ENCODE measurements around the gene USF1.
A peak's percentile ranks its signal among the peaks of the same experiment; 100 is the strongest.

Gene USF1

DNA sequence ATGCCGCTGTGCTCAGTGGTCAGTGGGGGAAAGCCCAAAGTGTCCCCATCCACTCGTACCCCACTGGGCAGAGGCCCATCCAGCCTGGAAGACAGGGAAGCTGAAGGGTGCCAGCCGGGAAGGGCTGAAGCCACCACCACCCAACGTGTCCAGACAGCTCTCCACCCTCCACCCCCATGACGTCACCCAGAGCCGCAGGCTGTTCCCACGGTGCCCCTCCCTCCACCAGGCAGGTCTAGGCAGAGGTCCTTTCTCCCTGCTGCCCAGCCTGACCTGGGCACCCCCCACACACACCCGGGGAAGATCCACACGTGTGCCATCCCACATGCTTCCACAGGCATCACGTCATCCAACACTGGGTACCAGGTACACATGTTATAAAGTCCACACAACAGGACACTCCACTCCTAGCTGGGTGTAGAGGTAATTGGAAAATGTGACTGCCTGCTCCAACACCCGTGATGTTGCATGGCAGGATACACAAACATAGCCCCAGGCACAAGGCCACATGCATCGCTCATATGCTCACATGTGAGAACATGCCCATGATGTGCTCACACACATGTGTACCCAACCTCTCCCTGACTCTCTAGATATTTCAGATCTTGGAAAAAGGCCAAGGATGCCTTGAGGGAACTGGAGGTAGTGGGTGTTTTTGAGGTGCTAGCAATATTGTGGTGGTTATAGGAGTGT, 29.0 kb upstream of the USF1 start:
- Histone ChIP-seq H4K8ac (ENCODE audit: low read depth, low read length) (no peak overlapping the region), H4K5ac (ENCODE audit: low read length) (no peak overlapping the region), H2BK120ac (ENCODE audit: low read depth, low read length) (no peak overlapping the region), H3K18ac (ENCODE audit: low read length) (no peak overlapping the region), H3K79me2 (ENCODE audit: control insufficient read depth, insufficient read depth, low read length) (no peaks in the 10 kb centered on the region), H3K4me1 (ENCODE audit: control insufficient read depth, low read depth, low read length) (no peaks in the 10 kb centered on the region), H2BK5ac (ENCODE audit: low read length) (no peak overlapping the region), H3K4me3 (ENCODE audit: low read length) (no peak overlapping the region), H3K79me1 (ENCODE audit: low read length) (no peaks in the 10 kb centered on the region), H2AK5ac (ENCODE audit: low read length) (no peak overlapping the region), H3K4me2 (ENCODE audit: low read length) (no peak overlapping the region), H3K4ac (ENCODE audit: low read depth, low read length) (no peak overlapping the region), H3K23ac (ENCODE audit: low read length) (no peak overlapping the region), H3K27ac (ENCODE audit: low read depth, low read length) (no peak overlapping the region), H3K27me3 (ENCODE audit: insufficient read depth, low read length, poor library complexity) (no peaks in the 10 kb centered on the region), H3K36me3 (ENCODE audit: control insufficient read depth, insufficient read depth, low read length) (no peaks in the 10 kb centered on the region), H3K56ac (ENCODE audit: low read length) (peak overlapping the region; percentile 17), H2BK15ac (replicated peaks; ENCODE audit: low read depth) (no peak overlapping the region), H3K9ac (ENCODE audit: low read length) (no peak overlapping the region)
- WGBS (ENCODE audit: extremely low coverage, insufficient coverage, low lambda C conversion rate), result no CpG with 5 or more reads among the region's 12 CpGs
- no peak for DNase-seq

- H3K27me3 ChIP-seq (ENCODE audit: insufficient read depth, low read length, poor library complexity), result no peaks in the 10 kb centered on the region
- H3K4me1 ChIP-seq (ENCODE audit: control insufficient read depth, low read depth, low read length), result no peaks in the 10 kb centered on the region
- no peak overlapping the region for H3K4me2 ChIP-seq (ENCODE audit: low read length)
- no peak overlapping the region for H3K4me3 ChIP-seq (ENCODE audit: low read length)
- H3K4ac ChIP-seq (ENCODE audit: low read depth, low read length), result no peak overlapping the region
- WGBS (ENCODE audit: extremely low coverage, insufficient coverage, low lambda C conversion rate), result no CpG with 5 or more reads among the region's 7 CpGs
- H4K8ac ChIP-seq (ENCODE audit: low read depth, low read length), result no peak overlapping the region
- no peaks in the 10 kb centered on the region for H3K36me3 ChIP-seq (ENCODE audit: control insufficient read depth, insufficient read depth, low read length)
- no peak for DNase-seq
- no peak overlapping the region for H2BK5ac ChIP-seq (ENCODE audit: low read length)
- no peak overlapping the region for H3K9ac ChIP-seq (ENCODE audit: low read length)
- H2BK120ac ChIP-seq (ENCODE audit: low read depth, low read length), result no peak overlapping the region
- H3K79me2 ChIP-seq (ENCODE audit: control insufficient read depth, insufficient read depth, low read length), result no peaks in the 10 kb centered on the region
- H3K56ac ChIP-seq (ENCODE audit: low read length), result no peak overlapping the region
- no peak overlapping the region for H2AK5ac ChIP-seq (ENCODE audit: low read length)
- H3K27ac ChIP-seq (ENCODE audit: low read depth, low read length), result no peak overlapping the region
- H2BK15ac ChIP-seq (replicated peaks; ENCODE audit: low read depth), result no peak overlapping the region
- H3K23ac ChIP-seq (ENCODE audit: low read length), result no peak overlapping the region
- H3K79me1 ChIP-seq (ENCODE audit: low read length), result no peaks in the 10 kb centered on the region
- H4K5ac ChIP-seq (ENCODE audit: low read length), result no peak overlapping the region
- no peak overlapping the region for H3K18ac ChIP-seq (ENCODE audit: low read length)
Observed at GRCh38 chr1:161073474-161074121, 27.8 kb upstream of the USF1 start.

DNA sequence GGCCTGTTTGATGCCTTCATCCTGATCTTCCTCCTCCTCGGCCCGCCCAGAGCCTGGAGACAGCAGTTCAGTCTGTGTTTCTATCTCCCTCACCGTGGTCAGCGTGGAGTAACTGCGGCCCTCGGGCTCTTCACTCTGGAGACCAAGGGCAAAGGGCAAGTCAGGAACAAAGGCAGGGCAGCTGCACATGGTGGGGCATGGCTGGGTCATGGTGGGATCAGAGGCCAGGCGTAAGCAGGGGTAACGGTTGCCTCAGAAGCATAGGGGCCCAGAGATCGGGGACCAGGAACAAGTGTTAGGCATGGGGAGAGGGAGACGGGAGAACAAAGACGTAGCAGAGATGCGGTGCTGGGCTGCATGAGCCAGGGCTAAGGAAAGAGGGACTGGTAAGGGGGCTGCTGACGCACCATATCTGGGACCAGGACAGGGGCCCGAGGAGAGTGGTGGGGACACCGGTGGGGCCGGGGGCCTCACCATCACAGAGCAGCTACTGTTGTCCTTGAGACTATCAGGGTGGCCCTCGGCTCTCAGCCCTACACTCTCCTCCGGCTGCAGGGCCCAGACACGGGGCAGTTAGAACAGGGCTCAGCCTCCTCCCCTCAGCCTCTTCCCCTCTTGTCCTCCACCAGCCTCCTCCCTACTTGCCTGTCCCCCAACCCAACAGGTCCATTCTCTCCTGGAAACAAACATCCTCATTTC, 27.1 kb upstream of the USF1 start:
- Histone ChIP-seq H2BK5ac (ENCODE audit: low read length) (no peak overlapping the region), H2BK15ac (replicated peaks; ENCODE audit: low read depth) (no peak overlapping the region), H2BK120ac (ENCODE audit: low read depth, low read length) (no peak overlapping the region), H3K4ac (ENCODE audit: low read depth, low read length) (no peak overlapping the region), H3K18ac (ENCODE audit: low read length) (no peak overlapping the region), H3K79me1 (ENCODE audit: low read length) (no peaks in the 10 kb centered on the region), H3K9ac (ENCODE audit: low read length) (no peak overlapping the region), H3K79me2 (ENCODE audit: control insufficient read depth, insufficient read depth, low read length) (no peaks in the 10 kb centered on the region), H4K8ac (ENCODE audit: low read depth, low read length) (no peak overlapping the region), H3K36me3 (ENCODE audit: control insufficient read depth, insufficient read depth, low read length) (no peaks in the 10 kb centered on the region), H3K27ac (ENCODE audit: low read depth, low read length) (no peak overlapping the region), H2AK5ac (ENCODE audit: low read length) (no peak overlapping the region), H3K56ac (ENCODE audit: low read length) (no peak overlapping the region), H4K5ac (ENCODE audit: low read length) (no peak overlapping the region), H3K4me2 (ENCODE audit: low read length) (no peak overlapping the region), H3K23ac (ENCODE audit: low read length) (no peak overlapping the region), H3K27me3 (ENCODE audit: insufficient read depth, low read length, poor library complexity) (no peaks in the 10 kb centered on the region), H3K4me3 (ENCODE audit: low read length) (no peak overlapping the region), H3K4me1 (ENCODE audit: control insufficient read depth, low read depth, low read length) (no peaks in the 10 kb centered on the region)
- no peak for DNase-seq
- WGBS (ENCODE audit: extremely low coverage, insufficient coverage, low lambda C conversion rate), result no CpG with 5 or more reads among the region's 19 CpGs

- no CpG with 5 or more reads among the region's 9 CpGs for WGBS (ENCODE audit: extremely low coverage, insufficient coverage, low lambda C conversion rate)
- Histone ChIP-seq H3K9ac (ENCODE audit: low read length) (no peak overlapping the region), H2BK5ac (ENCODE audit: low read length) (no peak overlapping the region), H3K4me3 (ENCODE audit: low read length) (no peak overlapping the region), H3K79me1 (ENCODE audit: low read length) (no peaks in the 10 kb centered on the region), H3K36me3 (ENCODE audit: control insufficient read depth, insufficient read depth, low read length) (no peaks in the 10 kb centered on the region), H3K27me3 (ENCODE audit: insufficient read depth, low read length, poor library complexity) (no peaks in the 10 kb centered on the region), H3K4me1 (ENCODE audit: control insufficient read depth, low read depth, low read length) (no peaks in the 10 kb centered on the region), H3K4ac (ENCODE audit: low read depth, low read length) (no peak overlapping the region), H3K18ac (ENCODE audit: low read length) (no peak overlapping the region), H4K8ac (ENCODE audit: low read depth, low read length) (no peak overlapping the region), H3K56ac (ENCODE audit: low read length) (no peak overlapping the region), H3K79me2 (ENCODE audit: control insufficient read depth, insufficient read depth, low read length) (no peaks in the 10 kb centered on the region), H4K5ac (ENCODE audit: low read length) (no peak overlapping the region), H2BK15ac (replicated peaks; ENCODE audit: low read depth) (no peak overlapping the region), H2BK120ac (ENCODE audit: low read depth, low read length) (no peak overlapping the region), H3K23ac (ENCODE audit: low read length) (no peak overlapping the region), H3K27ac (ENCODE audit: low read depth, low read length) (no peak overlapping the region), H2AK5ac (ENCODE audit: low read length) (no peak overlapping the region), H3K4me2 (ENCODE audit: low read length) (no peak overlapping the region)
- peak; percentile 81 for DNase-seq
Observed at GRCh38 chr1:161071886-161072371, 26.2 kb upstream of the USF1 start.

- Histone ChIP-seq H4K5ac (ENCODE audit: low read length) (no peak overlapping the region), H2AK5ac (ENCODE audit: low read length) (no peak overlapping the region), H3K79me1 (ENCODE audit: low read length) (no peaks in the 10 kb centered on the region), H2BK120ac (ENCODE audit: low read depth, low read length) (no peak overlapping the region), H3K4me3 (ENCODE audit: low read length) (no peak overlapping the region), H3K4me1 (ENCODE audit: control insufficient read depth, low read depth, low read length) (no peaks in the 10 kb centered on the region), H4K8ac (ENCODE audit: low read depth, low read length) (no peak overlapping the region), H3K79me2 (ENCODE audit: control insufficient read depth, insufficient read depth, low read length) (no peaks in the 10 kb centered on the region), H3K56ac (ENCODE audit: low read length) (no peak overlapping the region), H3K4ac (ENCODE audit: low read depth, low read length) (no peak overlapping the region), H2BK15ac (replicated peaks; ENCODE audit: low read depth) (no peak overlapping the region), H3K18ac (ENCODE audit: low read length) (no peak overlapping the region), H3K9ac (ENCODE audit: low read length) (no peak overlapping the region), H3K27ac (ENCODE audit: low read depth, low read length) (no peak overlapping the region), H3K36me3 (ENCODE audit: control insufficient read depth, insufficient read depth, low read length) (no peaks in the 10 kb centered on the region), H3K23ac (ENCODE audit: low read length) (no peak overlapping the region), H3K4me2 (ENCODE audit: low read length) (no peak overlapping the region), H3K27me3 (ENCODE audit: insufficient read depth, low read length, poor library complexity) (no peaks in the 10 kb centered on the region), H2BK5ac (ENCODE audit: low read length) (no peak overlapping the region)
- WGBS (ENCODE audit: extremely low coverage, insufficient coverage, low lambda C conversion rate), result no CpG with 5 or more reads among the region's 4 CpGs
- DNase-seq, result no peak
Observed at GRCh38 chr1:161070761-161071160, 25.0 kb upstream of the USF1 start.
